ENCODE data around the gene ACR. TPM values are rescaled to one million over a fixed set of nuclear protein-coding genes. Genes with fewer than 3 reads are reported as not detected.

Gene ACR
- total and polyA plus RNA-seq, 2 of the 13 experiments (the other 11 are each of a cell fraction or from before 2014, with no cell fraction given), result 0.15 TPM; not detected in 1

DNA sequence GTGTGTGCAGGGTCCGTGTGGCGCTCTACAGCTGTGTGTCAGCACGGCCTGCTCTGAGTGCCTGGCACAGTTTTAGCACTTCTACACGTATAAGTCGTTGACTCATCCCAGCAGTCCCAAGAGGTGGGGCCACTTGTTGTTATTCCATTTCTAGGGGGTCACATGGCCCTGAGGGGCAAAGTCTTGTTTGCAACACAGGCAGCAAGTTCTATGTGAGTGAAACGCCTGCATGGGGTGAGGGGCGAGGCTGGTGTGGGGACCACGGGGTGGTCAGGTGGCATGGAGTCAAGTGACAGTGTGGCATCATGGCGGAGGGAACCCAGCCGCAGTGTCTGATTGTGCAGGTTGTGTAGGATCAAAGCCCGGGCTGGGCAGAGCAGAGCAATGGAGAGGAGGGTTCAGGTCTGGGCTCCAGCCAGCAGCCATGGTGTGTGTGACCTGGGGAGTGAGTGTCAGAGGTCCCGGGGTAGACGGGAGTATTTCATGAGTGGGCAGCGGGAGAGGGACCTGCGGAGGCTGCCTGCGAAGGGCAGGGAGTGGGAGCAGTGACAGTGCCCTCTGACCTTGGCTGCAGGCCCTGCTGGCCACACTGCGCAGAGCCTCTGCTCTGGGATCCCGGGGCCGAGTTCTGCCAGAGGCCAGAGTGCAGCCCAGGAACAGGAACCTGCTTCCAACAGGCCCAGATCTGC lies 37.5 kb upstream of the ACR start (continued):
- TF ChIP-seq, protein P1, sequence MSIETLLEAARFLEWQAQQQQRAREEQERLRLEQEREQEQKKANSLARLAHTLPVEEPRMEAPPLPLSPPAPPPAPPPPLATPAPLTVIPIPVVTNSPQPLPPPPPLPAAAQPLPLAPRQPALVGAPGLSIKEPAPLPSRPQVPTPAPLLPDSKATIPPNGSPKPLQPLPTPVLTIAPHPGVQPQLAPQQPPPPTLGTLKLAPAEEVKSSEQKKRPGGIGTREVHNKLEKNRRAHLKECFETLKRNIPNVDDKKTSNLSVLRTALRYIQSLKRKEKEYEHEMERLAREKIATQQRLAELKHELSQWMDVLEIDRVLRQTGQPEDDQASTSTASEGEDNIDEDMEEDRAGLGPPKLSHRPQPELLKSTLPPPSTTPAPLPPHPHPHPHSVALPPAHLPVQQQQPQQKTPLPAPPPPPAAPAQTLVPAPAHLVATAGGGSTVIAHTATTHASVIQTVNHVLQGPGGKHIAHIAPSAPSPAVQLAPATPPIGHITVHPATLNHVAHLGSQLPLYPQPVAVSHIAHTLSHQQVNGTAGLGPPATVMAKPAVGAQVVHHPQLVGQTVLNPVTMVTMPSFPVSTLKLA (IDR thresholded peaks at IDR 0.05), result peak; percentile 94
- TF ChIP-seq ZNF30 (CRISPR knock-in tag; IDR thresholded peaks at IDR 0.05) (no peak), LCORL (IDR thresholded peaks at IDR 0.05) (no peak), LCORL (CRISPR knock-in tag; IDR thresholded peaks at IDR 0.05) (no peak; the same call in 1 of the 2 replicates), MYNN (CRISPR knock-in tag; IDR thresholded peaks at IDR 0.05; ENCODE audit: low read depth) (no peak), HNRNPLL (IDR thresholded peaks at IDR 0.05; ENCODE audit: low read depth, low read length, poor library complexity, severe bottlenecking) (no peak), ELF4 (CRISPR knock-in tag; IDR thresholded peaks at IDR 0.05; ENCODE audit: borderline replicate concordance) (no peak), ZFP1 (CRISPR knock-in tag; IDR thresholded peaks at IDR 0.05) (no peak), MAZ (IDR thresholded peaks at IDR 0.05; ENCODE audit: borderline replicate concordance, low read depth, low read length) (peak; percentile 47; the same call in 1 of the 2 replicates), MAZ (CRISPR knock-in tag; IDR thresholded peaks at IDR 0.05; ENCODE audit: low read depth) (no peak), HNF4G (IDR thresholded peaks at IDR 0.05; ENCODE audit: borderline replicate concordance, low read depth, low read length) (peak; percentile 93), HNF4G (CRISPR knock-in tag; IDR thresholded peaks at IDR 0.05; ENCODE audit: borderline replicate concordance, low read depth) (peak; percentile 92; the same call in 1 of the 2 replicates), ZNF382 (CRISPR knock-in tag; IDR thresholded peaks at IDR 0.05; ENCODE audit: borderline replicate concordance) (no peak), SRSF9 (IDR thresholded peaks at IDR 0.05; ENCODE audit: borderline replicate concordance, insufficient read depth, low read depth, low read length, poor library complexity, severe bottlenecking) (no peak), NKX3-1 (CRISPR knock-in tag; IDR thresholded peaks at IDR 0.05) (no peak), FOSL2 (CRISPR knock-in tag; IDR thresholded peaks at IDR 0.05) (peak; percentile 93), BRD4 (CRISPR knock-in tag; IDR thresholded peaks at IDR 0.05) (peak; percentile 82), SIN3B (IDR thresholded peaks at IDR 0.05; ENCODE audit: low read length) (no peak), ZNF660 (CRISPR knock-in tag; IDR thresholded peaks at IDR 0.05; ENCODE audit: borderline replicate concordance, low read depth) (no peak), ZNF569 (CRISPR knock-in tag; IDR thresholded peaks at IDR 0.05; ENCODE audit: borderline replicate concordance) (no peak), ETV5 (CRISPR knock-in tag; IDR thresholded peaks at IDR 0.05; ENCODE audit: borderline replicate concordance) (peak; percentile 37; the same call in 1 of the 2 replicates)
- TF ChIP-seq, protein P2, sequence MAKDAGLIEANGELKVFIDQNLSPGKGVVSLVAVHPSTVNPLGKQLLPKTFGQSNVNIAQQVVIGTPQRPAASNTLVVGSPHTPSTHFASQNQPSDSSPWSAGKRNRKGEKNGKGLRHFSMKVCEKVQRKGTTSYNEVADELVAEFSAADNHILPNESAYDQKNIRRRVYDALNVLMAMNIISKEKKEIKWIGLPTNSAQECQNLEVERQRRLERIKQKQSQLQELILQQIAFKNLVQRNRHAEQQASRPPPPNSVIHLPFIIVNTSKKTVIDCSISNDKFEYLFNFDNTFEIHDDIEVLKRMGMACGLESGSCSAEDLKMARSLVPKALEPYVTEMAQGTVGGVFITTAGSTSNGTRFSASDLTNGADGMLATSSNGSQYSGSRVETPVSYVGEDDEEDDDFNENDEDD (CRISPR knock-in tag; IDR thresholded peaks at IDR 0.05; ENCODE audit: borderline replicate concordance), result peak; percentile 66; the same call in 1 of the 2 replicates
- TF ChIP-seq, protein P3, sequence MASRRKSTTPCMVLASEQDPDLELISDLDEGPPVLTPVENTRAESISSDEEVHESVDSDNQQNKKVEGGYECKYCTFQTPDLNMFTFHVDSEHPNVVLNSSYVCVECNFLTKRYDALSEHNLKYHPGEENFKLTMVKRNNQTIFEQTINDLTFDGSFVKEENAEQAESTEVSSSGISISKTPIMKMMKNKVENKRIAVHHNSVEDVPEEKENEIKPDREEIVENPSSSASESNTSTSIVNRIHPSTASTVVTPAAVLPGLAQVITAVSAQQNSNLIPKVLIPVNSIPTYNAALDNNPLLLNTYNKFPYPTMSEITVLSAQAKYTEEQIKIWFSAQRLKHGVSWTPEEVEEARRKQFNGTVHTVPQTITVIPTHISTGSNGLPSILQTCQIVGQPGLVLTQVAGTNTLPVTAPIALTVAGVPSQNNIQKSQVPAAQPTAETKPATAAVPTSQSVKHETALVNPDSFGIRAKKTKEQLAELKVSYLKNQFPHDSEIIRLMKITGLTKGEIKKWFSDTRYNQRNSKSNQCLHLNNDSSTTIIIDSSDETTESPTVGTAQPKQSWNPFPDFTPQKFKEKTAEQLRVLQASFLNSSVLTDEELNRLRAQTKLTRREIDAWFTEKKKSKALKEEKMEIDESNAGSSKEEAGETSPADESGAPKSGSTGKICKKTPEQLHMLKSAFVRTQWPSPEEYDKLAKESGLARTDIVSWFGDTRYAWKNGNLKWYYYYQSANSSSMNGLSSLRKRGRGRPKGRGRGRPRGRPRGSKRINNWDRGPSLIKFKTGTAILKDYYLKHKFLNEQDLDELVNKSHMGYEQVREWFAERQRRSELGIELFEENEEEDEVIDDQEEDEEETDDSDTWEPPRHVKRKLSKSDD (CRISPR knock-in tag; IDR thresholded peaks at IDR 0.05; ENCODE audit: low read depth), result peak; percentile 78; the same call in 1 of the 2 replicates

Measured in HepG2 (cell line).